ENCODE measurements around the gene KCNMA1. TPM values are rescaled to one million over a fixed set of nuclear protein-coding genes. Genes with fewer than 3 reads are reported as not detected.

Gene KCNMA1
- total RNA-seq, 1 experiment from 2014 or later = 0.70 TPM

GRCh38 chr10:76892766-76893479, 744.7 kb downstream of the KCNMA1 start:
- CTCF ChIA-PET = no interaction called here
- intact Hi-C loops (cut with micrococcal nuclease; ENCODE audit: unreplicated experiment) = no loop called here
- Histone ChIP-seq H2AFZ (no peak overlapping the region), H3F3A (ENCODE audit: insufficient read depth, low read depth) (no peaks in the 10 kb centered on the region), H3K9me3 (ENCODE audit: insufficient read depth, low read depth) (peaks cover 2% of the 10 kb centered on the region; the same call in 1 of the 2 replicates), H3K27ac (no peak overlapping the region), H3K36me3 (ENCODE audit: low read depth) (no peaks in the 10 kb centered on the region), H3K4me1 (replicated peaks; ENCODE audit: insufficient read depth) (no peaks in the 10 kb centered on the region), H3K79me2 (ENCODE audit: low read depth) (no peaks in the 10 kb centered on the region), H3K9me2 (ENCODE audit: insufficient read depth) (peaks cover 3% of the 10 kb centered on the region), H3K4me3 (no peak overlapping the region), H4K20me1 (ENCODE audit: insufficient read depth) (no peaks in the 10 kb centered on the region), H3K4me2 (no peak overlapping the region), H3K27me3 (ENCODE audit: insufficient read depth, low read depth) (peaks cover 23% of the 10 kb centered on the region)
- TF ChIP-seq CTCF (conservative IDR thresholded peaks at IDR 0.05) (no peak), EZH2 (IDR thresholded peaks at IDR 0.05; ENCODE audit: low read depth) (no peak)
- POLR2A ChIA-PET (ENCODE audit: unreplicated experiment) = no interaction called here
- DNase-seq = no peak
- no TSS peak for BruUV-seq (replicated peaks)

- Histone ChIP-seq H3K27me3 (ENCODE audit: insufficient read depth, low read depth) (peaks cover 35% of the 10 kb centered on the region), H3K36me3 (ENCODE audit: low read depth) (no peaks in the 10 kb centered on the region), H3K27ac (no peak overlapping the region), H3K4me1 (replicated peaks; ENCODE audit: insufficient read depth) (no peaks in the 10 kb centered on the region), H4K20me1 (ENCODE audit: insufficient read depth) (no peaks in the 10 kb centered on the region), H3K9me3 (ENCODE audit: insufficient read depth, low read depth) (no peaks in the 10 kb centered on the region), H3K4me2 (no peak overlapping the region), H3K4me3 (no peak overlapping the region), H3K9me2 (ENCODE audit: insufficient read depth) (no peaks in the 10 kb centered on the region), H3F3A (ENCODE audit: insufficient read depth, low read depth) (no peaks in the 10 kb centered on the region), H2AFZ (no peak overlapping the region), H3K79me2 (ENCODE audit: low read depth) (no peaks in the 10 kb centered on the region)
- intact Hi-C loops (cut with micrococcal nuclease; ENCODE audit: unreplicated experiment) = no loop called here
- no TSS peak for BruUV-seq (replicated peaks)
- ChIA-PET CTCF (no interaction called here), POLR2A (ENCODE audit: unreplicated experiment) (no interaction called here)
- DNase-seq = no peak
- no peak for TF ChIP-seq CTCF (conservative IDR thresholded peaks at IDR 0.05)
- no peak for TF ChIP-seq EZH2 (IDR thresholded peaks at IDR 0.05; ENCODE audit: low read depth)
These were observed 750.2 kb downstream of the KCNMA1 start for GRCh38 chr10:76887223-76888010.

GRCh38 chr10:76885816-76886215, 751.8 kb downstream of the KCNMA1 start:
- H3K4me1 ChIP-seq (replicated peaks; ENCODE audit: insufficient read depth) = no peaks in the 10 kb centered on the region
- CTCF ChIA-PET = no interaction called here
- no peaks in the 10 kb centered on the region for H3K79me2 ChIP-seq (ENCODE audit: low read depth)
- peaks cover 36% of the 10 kb centered on the region; the same call in 1 of the 2 replicates for H3K27me3 ChIP-seq (ENCODE audit: insufficient read depth, low read depth)
- H3K4me2 ChIP-seq = no peak overlapping the region
- no peaks in the 10 kb centered on the region for H4K20me1 ChIP-seq (ENCODE audit: insufficient read depth)
- no peaks in the 10 kb centered on the region for H3F3A ChIP-seq (ENCODE audit: insufficient read depth, low read depth)
- no peak for DNase-seq
- H3K27ac ChIP-seq = no peak overlapping the region
- no peaks in the 10 kb centered on the region for H3K9me3 ChIP-seq (ENCODE audit: insufficient read depth, low read depth)
- POLR2A ChIA-PET (ENCODE audit: unreplicated experiment) = no interaction called here
- H3K4me3 ChIP-seq = no peak overlapping the region
- no peaks in the 10 kb centered on the region for H3K36me3 ChIP-seq (ENCODE audit: low read depth)
- TF ChIP-seq EZH2 (IDR thresholded peaks at IDR 0.05; ENCODE audit: low read depth) (no peak), CTCF (conservative IDR thresholded peaks at IDR 0.05) (no peak)
- intact Hi-C loops (cut with micrococcal nuclease; ENCODE audit: unreplicated experiment) = no loop called here
- BruUV-seq (replicated peaks) = no TSS peak
- H3K9me2 ChIP-seq (ENCODE audit: insufficient read depth) = no peaks in the 10 kb centered on the region
- H2AFZ ChIP-seq = no peak overlapping the region

Data from PC-9 (cell line).